ENCODE results near the gene NSG2.

The NSG2 gene

GRCh38 chr5:174078416-174078815, 32.9 kb downstream of the NSG2 start:
- DNase-seq (ENCODE audit: insufficient read length, low spot score), result no peak
- FAIRE-seq, result no peak
- TF ChIP-seq POLR2A (IDR thresholded peaks at IDR 0.05; ENCODE audit: low read depth, low read length) (no peak), POLR2AphosphoS5 (IDR thresholded peaks at IDR 0.05; ENCODE audit: low read depth, low read length) (no peak), POU2F2 (IDR thresholded peaks at IDR 0.05; ENCODE audit: low read depth, low read length) (no peak), PAX5 (IDR thresholded peaks at IDR 0.05; ENCODE audit: insufficient read depth, low read length, severe bottlenecking) (no peak), TAF1 (IDR thresholded peaks at IDR 0.05; ENCODE audit: low read depth, low read length) (no peak), SPI1 (IDR thresholded peaks at IDR 0.05; ENCODE audit: low read depth, low read length) (no peak)

- no peak for DNase-seq (ENCODE audit: insufficient read length, low spot score)
- TF ChIP-seq POLR2A (IDR thresholded peaks at IDR 0.05; ENCODE audit: low read depth, low read length) (no peak), POU2F2 (IDR thresholded peaks at IDR 0.05; ENCODE audit: low read depth, low read length) (no peak), SPI1 (IDR thresholded peaks at IDR 0.05; ENCODE audit: low read depth, low read length) (no peak), POLR2AphosphoS5 (IDR thresholded peaks at IDR 0.05; ENCODE audit: low read depth, low read length) (no peak)
- FAIRE-seq, result no peak
Measured at GRCh38 chr5:174082286-174082685, 36.8 kb downstream of the NSG2 start.

- FAIRE-seq (no peak), DNase-seq (ENCODE audit: insufficient read length, low spot score) (no peak)
- TF ChIP-seq POLR2A (IDR thresholded peaks at IDR 0.05; ENCODE audit: low read depth, low read length), result no peak
- no peak for TF ChIP-seq PAX5 (IDR thresholded peaks at IDR 0.05; ENCODE audit: insufficient read depth, low read length, severe bottlenecking)
- TF ChIP-seq POU2F2 (IDR thresholded peaks at IDR 0.05; ENCODE audit: low read depth, low read length), result no peak
- TF ChIP-seq SPI1 (IDR thresholded peaks at IDR 0.05; ENCODE audit: low read depth, low read length), result no peak
- TF ChIP-seq POLR2AphosphoS5 (IDR thresholded peaks at IDR 0.05; ENCODE audit: low read depth, low read length), result no peak
- TF ChIP-seq TAF1 (IDR thresholded peaks at IDR 0.05; ENCODE audit: low read depth, low read length), result no peak
Measured at GRCh38 chr5:174083056-174083827, 37.7 kb downstream of the NSG2 start.

- no peak for DNase-seq (ENCODE audit: insufficient read length, low spot score)
- no peak for TF ChIP-seq POLR2A (IDR thresholded peaks at IDR 0.05; ENCODE audit: low read depth, low read length)
- no peak for FAIRE-seq
Measured at GRCh38 chr5:174084691-174085154, 39.2 kb downstream of the NSG2 start.

GRCh38 chr5:174086751-174087150, 41.2 kb downstream of the NSG2 start:
- DNase-seq (ENCODE audit: insufficient read length, low spot score) (no peak), FAIRE-seq (no peak)

GRCh38 chr5:174087783-174088182, 42.3 kb downstream of the NSG2 start:
- DNase-seq (ENCODE audit: insufficient read length, low spot score), result no peak
- no peak for TF ChIP-seq POLR2A (IDR thresholded peaks at IDR 0.05; ENCODE audit: low read depth, low read length)
- TF ChIP-seq PAX5 (IDR thresholded peaks at IDR 0.05; ENCODE audit: insufficient read depth, low read length, severe bottlenecking), result no peak
- no peak for TF ChIP-seq POU2F2 (IDR thresholded peaks at IDR 0.05; ENCODE audit: low read depth, low read length)
- TF ChIP-seq POLR2AphosphoS5 (IDR thresholded peaks at IDR 0.05; ENCODE audit: low read depth, low read length), result no peak
- no peak for TF ChIP-seq TAF1 (IDR thresholded peaks at IDR 0.05; ENCODE audit: low read depth, low read length)
- no peak for TF ChIP-seq SPI1 (IDR thresholded peaks at IDR 0.05; ENCODE audit: low read depth, low read length)

More at GRCh38 chr5:174086751-174087150, 41.2 kb downstream of the NSG2 start:
- TF ChIP-seq PAX5 (IDR thresholded peaks at IDR 0.05; ENCODE audit: insufficient read depth, low read length, severe bottlenecking) (no peak), POU2F2 (IDR thresholded peaks at IDR 0.05; ENCODE audit: low read depth, low read length) (no peak)

GRCh38 chr5:174090129-174090528, 44.6 kb downstream of the NSG2 start:
- no peak for FAIRE-seq
- no peak for TF ChIP-seq POLR2A (IDR thresholded peaks at IDR 0.05; ENCODE audit: low read depth, low read length)
- no peak for TF ChIP-seq PAX5 (IDR thresholded peaks at IDR 0.05; ENCODE audit: insufficient read depth, low read length, severe bottlenecking)
- no peak for TF ChIP-seq TAF1 (IDR thresholded peaks at IDR 0.05; ENCODE audit: low read depth, low read length)
- TF ChIP-seq SPI1 (IDR thresholded peaks at IDR 0.05; ENCODE audit: low read depth, low read length), result no peak
- TF ChIP-seq POU2F2 (IDR thresholded peaks at IDR 0.05; ENCODE audit: low read depth, low read length), result no peak
- no peak for TF ChIP-seq POLR2AphosphoS5 (IDR thresholded peaks at IDR 0.05; ENCODE audit: low read depth, low read length)
- no peak for DNase-seq (ENCODE audit: insufficient read length, low spot score)

More at GRCh38 chr5:174087783-174088182, 42.3 kb downstream of the NSG2 start:
- FAIRE-seq, result no peak

- TF ChIP-seq POLR2A (IDR thresholded peaks at IDR 0.05; ENCODE audit: low read depth, low read length) (no peak), POLR2AphosphoS5 (IDR thresholded peaks at IDR 0.05; ENCODE audit: low read depth, low read length) (no peak), SPI1 (IDR thresholded peaks at IDR 0.05; ENCODE audit: low read depth, low read length) (no peak), POU2F2 (IDR thresholded peaks at IDR 0.05; ENCODE audit: low read depth, low read length) (no peak), PAX5 (IDR thresholded peaks at IDR 0.05; ENCODE audit: insufficient read depth, low read length, severe bottlenecking) (no peak), TAF1 (IDR thresholded peaks at IDR 0.05; ENCODE audit: low read depth, low read length) (no peak)
- FAIRE-seq (no peak), DNase-seq (ENCODE audit: insufficient read length, low spot score) (no peak)
Measured at GRCh38 chr5:174093123-174093522, 47.6 kb downstream of the NSG2 start.

GRCh38 chr5:174094857-174095606, 49.5 kb downstream of the NSG2 start:
- TF ChIP-seq POLR2AphosphoS5 (IDR thresholded peaks at IDR 0.05; ENCODE audit: low read depth, low read length) (no peak), POU2F2 (IDR thresholded peaks at IDR 0.05; ENCODE audit: low read depth, low read length) (no peak), PAX5 (IDR thresholded peaks at IDR 0.05; ENCODE audit: insufficient read depth, low read length, severe bottlenecking) (no peak), POLR2A (IDR thresholded peaks at IDR 0.05; ENCODE audit: low read depth, low read length) (no peak), TAF1 (IDR thresholded peaks at IDR 0.05; ENCODE audit: low read depth, low read length) (no peak), SPI1 (IDR thresholded peaks at IDR 0.05; ENCODE audit: low read depth, low read length) (no peak)
- FAIRE-seq (no peak), DNase-seq (ENCODE audit: insufficient read length, low spot score) (no peak)
